HG03159 (cell line): ENCODE results near the gene LMOD3.
A peak's percentile ranks its signal among the peaks of the same experiment; 100 is the strongest.

Experiments used
- ATAC-seq: cut with Tn5 transposase; IDR thresholded peaks from one replicate; pipeline ENCODE4 v1.9.1; 2021; ENCODE audit warnings: mild to moderate bottlenecking, moderate library complexity; ENCODE audit not compliant: unreplicated experiment

Gene LMOD3

DNA sequence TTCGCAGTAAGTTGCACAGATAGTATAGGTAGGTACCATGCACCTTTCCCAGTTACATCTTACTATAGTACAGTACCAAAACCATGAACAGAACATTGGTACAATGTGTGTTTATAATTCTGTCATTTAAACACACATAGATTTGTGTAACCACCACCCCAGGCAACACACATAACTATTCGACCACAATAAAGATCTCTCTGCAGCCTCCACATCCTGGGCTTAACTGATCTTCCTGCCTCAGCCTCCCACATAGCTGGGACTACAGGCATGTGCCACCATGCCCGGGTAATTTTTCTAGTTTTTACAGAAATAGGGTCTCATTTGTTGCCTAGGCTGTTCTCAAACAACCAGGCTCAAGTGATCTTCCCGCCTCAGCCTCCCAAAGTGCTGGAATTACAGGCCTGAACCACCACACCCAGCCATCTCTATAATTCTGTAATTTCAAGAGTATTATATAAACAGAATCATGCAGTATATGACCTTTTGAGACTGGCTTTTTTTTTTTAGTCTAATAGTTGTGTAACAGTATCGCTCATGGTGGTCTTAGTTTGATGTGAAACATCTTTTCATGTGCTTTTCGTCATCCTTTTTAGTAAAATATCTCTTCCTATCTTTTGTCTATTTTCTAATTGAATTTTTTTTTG, 57.0 kb downstream of the LMOD3 start:
- ATAC-seq, result no peak

DNA sequence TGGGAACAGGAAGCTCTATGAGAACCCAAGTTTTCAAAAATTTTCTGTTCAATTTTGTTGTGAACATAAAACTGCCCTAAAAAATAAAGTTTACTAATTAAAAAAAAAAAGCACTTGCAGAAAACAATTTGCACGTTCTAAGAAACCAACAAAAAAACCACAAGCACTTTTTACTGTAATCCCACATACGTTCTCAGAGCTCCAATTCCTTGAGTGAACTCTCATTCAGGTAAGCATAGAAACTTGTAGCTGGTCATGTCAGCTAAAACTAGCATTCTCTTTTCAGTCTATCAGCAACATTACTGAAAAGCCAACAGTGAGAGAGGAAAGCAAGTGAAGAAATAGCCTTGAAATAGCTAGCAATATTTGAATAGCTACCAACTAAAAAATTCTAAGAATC, 58.8 kb downstream of the LMOD3 start:
- ATAC-seq, result no peak

DNA sequence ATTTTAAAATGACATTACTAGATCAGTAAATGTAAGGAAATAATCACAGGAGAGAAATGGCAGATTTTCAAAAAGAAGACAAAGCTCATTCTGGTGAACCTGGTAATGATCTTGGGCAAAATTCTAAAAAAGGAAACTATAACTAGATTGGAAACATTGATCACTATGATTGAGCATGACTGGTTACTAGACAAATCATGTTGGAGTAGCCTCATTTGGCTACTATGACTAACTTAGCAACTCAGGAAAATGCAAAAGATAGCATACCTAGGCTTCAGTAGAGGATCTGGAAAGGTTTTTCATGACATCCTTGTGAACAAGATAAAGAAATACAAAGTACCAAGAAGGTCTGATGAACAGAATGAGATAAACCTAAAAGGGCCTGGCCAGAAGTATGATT, 62.7 kb downstream of the LMOD3 start:
- ATAC-seq, result no peak

DNA sequence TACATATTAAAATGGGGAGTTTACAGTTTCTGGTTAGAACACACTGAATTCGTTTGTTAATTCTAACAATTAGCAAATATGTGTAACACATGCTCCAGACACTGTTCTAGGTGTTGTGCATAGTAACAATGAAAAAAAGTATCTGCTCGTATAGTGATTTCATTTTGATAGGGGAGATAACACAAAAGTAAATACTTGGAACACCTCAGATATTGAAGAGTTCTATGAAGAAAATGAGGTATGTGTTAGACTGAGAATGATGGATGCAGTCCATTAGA, 63.5 kb downstream of the LMOD3 start:
- ATAC-seq, result no peak

DNA sequence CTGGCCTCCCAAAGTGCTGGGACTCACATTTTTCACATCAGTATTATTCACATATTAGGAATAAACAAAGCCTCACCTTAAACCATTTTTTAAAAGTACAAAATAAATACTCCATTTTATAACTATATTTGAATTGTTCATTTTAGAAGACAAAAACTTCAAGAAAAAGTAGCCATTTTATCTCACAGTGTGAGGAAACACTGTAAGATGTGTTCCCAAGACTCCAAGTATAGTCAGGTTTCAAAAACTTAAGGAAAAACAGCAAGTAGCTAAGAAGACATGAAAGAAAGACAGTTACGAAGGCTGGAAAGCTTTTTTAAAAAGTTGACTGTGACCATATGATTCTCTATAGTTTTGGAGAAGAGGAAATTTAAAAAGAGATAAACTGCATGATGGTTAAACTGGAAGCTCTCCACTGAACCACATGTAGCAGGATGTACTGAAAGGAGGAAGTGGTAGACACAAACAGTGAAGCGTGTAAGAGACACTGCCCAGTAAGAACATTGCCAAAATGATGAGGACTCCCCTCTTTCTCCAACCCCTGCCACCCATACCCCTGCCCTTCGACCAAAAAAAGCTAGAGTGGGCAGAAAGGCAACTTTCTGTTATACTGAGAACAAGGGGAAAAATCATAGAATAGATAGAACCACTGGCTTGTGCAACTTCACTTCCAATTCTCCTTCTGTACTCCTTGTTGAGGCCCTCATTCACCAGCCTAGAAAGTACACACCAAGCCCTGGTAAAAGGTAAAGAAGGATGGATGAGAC, 64.0 kb downstream of the LMOD3 start:
- ATAC-seq, result peak; percentile 100
